GM19035 (cell line): ENCODE measurements around the gene NRXN2.
"Not testable (repeated sequence)": the region's sequence is repeated elsewhere in the genome, so short reads cannot be mapped to it uniquely, and the experiment has no call there.

Experiments used
- ATAC-seq: cut with Tn5 transposase; IDR thresholded peaks from one replicate; pipeline ENCODE4 v1.9.1; 2021; ENCODE audit not compliant: unreplicated experiment

Gene NRXN2

GRCh38 chr11:64705501-64705900 is 17.5 kb downstream of the NRXN2 start:
- ATAC-seq: no peak

- ATAC-seq: no peak
Measured at GRCh38 chr11:64703048-64703447, 19.9 kb downstream of the NRXN2 start.

- not testable (repeated sequence) for ATAC-seq
Measured at GRCh38 chr11:64701956-64702355, 21.0 kb downstream of the NRXN2 start.

- ATAC-seq: no peak
Measured at GRCh38 chr11:64698427-64698826, 24.6 kb downstream of the NRXN2 start.

- no peak for ATAC-seq
Measured at GRCh38 chr11:64697663-64698375, 25.2 kb downstream of the NRXN2 start.

- no peak for ATAC-seq
Measured at GRCh38 chr11:64696045-64696444, 27.0 kb downstream of the NRXN2 start.

GRCh38 chr11:64695548-64695947 is 27.4 kb downstream of the NRXN2 start:
- no peak for ATAC-seq

GRCh38 chr11:64694821-64695365 is 28.1 kb downstream of the NRXN2 start:
- ATAC-seq: no peak

- ATAC-seq: no peak
Measured at GRCh38 chr11:64694026-64694755, 28.8 kb downstream of the NRXN2 start.

- no peak for ATAC-seq
Measured at GRCh38 chr11:64692764-64693331, 30.1 kb downstream of the NRXN2 start.

- no peak for ATAC-seq
Measured at GRCh38 chr11:64691543-64691942, 31.5 kb downstream of the NRXN2 start.

GRCh38 chr11:64690235-64690634 is 32.8 kb downstream of the NRXN2 start:
- ATAC-seq: no peak

- ATAC-seq: peak; percentile 85
Measured at GRCh38 chr11:64688534-64688982, 34.4 kb downstream of the NRXN2 start.

GRCh38 chr11:64687643-64688533 is 35.1 kb downstream of the NRXN2 start:
- no peak for ATAC-seq

- no peak for ATAC-seq
Measured at GRCh38 chr11:64687204-64687603, 35.8 kb downstream of the NRXN2 start.

GRCh38 chr11:64686466-64687170 is 36.4 kb downstream of the NRXN2 start:
- ATAC-seq: no peak

- no peak for ATAC-seq
Measured at GRCh38 chr11:64685536-64685935, 37.5 kb downstream of the NRXN2 start.

- no peak for ATAC-seq
Measured at GRCh38 chr11:64684357-64684756, 38.6 kb downstream of the NRXN2 start.

GRCh38 chr11:64681171-64681570 is 41.8 kb downstream of the NRXN2 start:
- ATAC-seq: no peak

- ATAC-seq: no peak
Measured at GRCh38 chr11:64679846-64680245, 43.2 kb downstream of the NRXN2 start.
